Esophagus muscularis mucosa (tissue), 4 donors: ENCODE data around the gene TAGLN2. TPM values are rescaled to one million over a fixed set of nuclear protein-coding genes. Genes with fewer than 3 reads are reported as not detected.

ENCODE experiments used
- DNase-seq: peaks from one replicate; pipeline ENCODE4 v3.0.0-alpha.2; 2017; ENCODE audit errors: extremely low spot score
- H3K27ac ChIP-seq, 4 donors: fragments of 200-600 bp; sonication (generic); replicated peaks in 1 of 4; 1 replicate in 3 of 4; 2 replicates in 1 of 4; pipeline ENCODE4 v1.5.1; 2016 to 2019; ENCODE audit warnings: mild to moderate bottlenecking in 1 of 4
- H3K27me3 ChIP-seq, 4 donors: fragments of 200-600 bp; sonication (generic); one replicate each; pipeline versions ENCODE4 v1.5.1 to v1.6.0; 2016 to 2019
- H3K36me3 ChIP-seq, 4 donors: fragments of 200-600 bp; sonication (generic); one replicate each; pipeline ENCODE4 v1.5.1; 2016 to 2019
- H3K4me1 ChIP-seq, 4 donors: fragments of 200-600 bp; sonication (generic); one replicate each; pipeline ENCODE4 v1.5.1; 2016 to 2019
- H3K4me3 ChIP-seq, 4 donors: fragments of 200-600 bp; sonication (generic); 1 replicate in 2 of 4; 2 replicates in 2 of 4; pipeline ENCODE4 v1.5.1; 2016 to 2019; ENCODE audit warnings: mild to moderate bottlenecking in 4 of 4, moderate library complexity in 1 of 4
- H3K9me3 ChIP-seq, 4 donors: fragments of 200-600 bp; sonication (generic); 1 replicate in 3 of 4; 2 replicates in 1 of 4; pipeline ENCODE4 v1.5.1; 2016 to 2019
- CTCF ChIP-seq, 3 experiments: fragments of 200-600 bp in 2 of 3; fragments of 450-650 bp in 1 of 3; sonication (generic) in 2 of 3; IDR thresholded peaks; one replicate each; pipeline ENCODE4 v1.5.1; 2017 to 2019; ENCODE audit warnings: antibody characterized with exemption in 3 of 3, mild to moderate bottlenecking in 2 of 3, moderate library complexity in 1 of 3
- EP300 ChIP-seq: sonication (generic); formaldehyde crosslinking; IDR thresholded peaks from one replicate; pipeline ENCODE4 v1.6.1; 2017; ENCODE audit warnings: antibody characterized with exemption
- POLR2A ChIP-seq: fragments of 450-650 bp; IDR thresholded peaks from one replicate; pipeline ENCODE4 v1.6.1; 2017; ENCODE audit warnings: antibody characterized with exemption, moderate library complexity, mild to moderate bottlenecking, low read depth
- POLR2AphosphoS5 ChIP-seq, 2 donors: sonication (generic); formaldehyde crosslinking; IDR thresholded peaks; one replicate each; pipeline ENCODE4 v1.6.1; 2017; ENCODE audit warnings: antibody characterized with exemption in 2 of 2
- whole genome bisulfite sequencing: methylation state at CpG from one replicate; pipeline ENCODE4 v1.1.5; 2018; 5-methylcytosine and 5-hydroxymethylcytosine counted together
- intact Hi-C: fragments of 100-400 bp; cut with DNase I; formaldehyde crosslinking; loops from one replicate; pipeline ENCODE4 v1.15.1; 2023
- total RNA-seq, 4 donors: library from RNA; depleted of rRNA; stranded (reverse); fragments of >200 nt; gene quantifications; one replicate each; pipeline versions ENCODE4 v1.1.0 to v1.2.1, GENCODE V29; 2016

TAGLN2 gene
- total RNA-seq, 4 donors from 2014 or later: 125 to 276 (median 228) TPM

GRCh38 chr1:159942632-159943277 lies 17.4 kb upstream of the TAGLN2 start:
- no peaks in the 10 kb centered on the region for H3K9me3 ChIP-seq
- TF ChIP-seq POLR2AphosphoS5 (IDR thresholded peaks at IDR 0.05) (no peak), EP300 (no peak), POLR2A (no peak), CTCF (IDR thresholded peaks at IDR 0.05) (no peak)
- 85% methylated on average over 15 of the region's 15 CpGs for WGBS
- H3K4me1 ChIP-seq: peaks cover 15 to 16% (median 15%) of the 10 kb centered on the region in 4 donors
- H3K27me3 ChIP-seq: peaks cover 0 to 40% (median 0%) of the 10 kb centered on the region in 4 donors
- no peaks in the 10 kb centered on the region for H3K36me3 ChIP-seq
- no peak for DNase-seq
- H3K27ac ChIP-seq: no peak overlapping the region
- intact Hi-C loops: no loop called here
- no peak overlapping the region for H3K4me3 ChIP-seq

GRCh38 chr1:159941591-159942560 lies 16.6 kb upstream of the TAGLN2 start:
- no peak overlapping the region for H3K27ac ChIP-seq
- WGBS: 77% methylated on average over 15 of the region's 15 CpGs
- peaks cover 0 to 47% (median 0%) of the 10 kb centered on the region in 4 donors for H3K27me3 ChIP-seq
- DNase-seq: no peak
- no peaks in the 10 kb centered on the region for H3K36me3 ChIP-seq
- peaks cover 15 to 16% (median 15%) of the 10 kb centered on the region in 4 donors for H3K4me1 ChIP-seq
- no peak for TF ChIP-seq CTCF (IDR thresholded peaks at IDR 0.05)
- no peak for TF ChIP-seq POLR2AphosphoS5 (IDR thresholded peaks at IDR 0.05)
- no peak for TF ChIP-seq POLR2A
- TF ChIP-seq EP300: no peak
- no peaks in the 10 kb centered on the region for H3K9me3 ChIP-seq
- H3K4me3 ChIP-seq: no peak overlapping the region
- intact Hi-C loops: no loop called here

GRCh38 chr1:159941141-159941540 lies 15.8 kb upstream of the TAGLN2 start:
- no peak for TF ChIP-seq POLR2A
- TF ChIP-seq POLR2AphosphoS5 (IDR thresholded peaks at IDR 0.05): no peak
- H3K4me1 ChIP-seq: peaks cover 14 to 21% (median 21%) of the 10 kb centered on the region in 4 donors
- no peaks in the 10 kb centered on the region for H3K9me3 ChIP-seq
- no peaks in the 10 kb centered on the region for H3K36me3 ChIP-seq
- no peak overlapping the region for H3K27ac ChIP-seq
- WGBS: 86% methylated on average over 5 of the region's 5 CpGs
- peaks cover 0 to 51% (median 0%) of the 10 kb centered on the region in 4 donors for H3K27me3 ChIP-seq
- H3K4me3 ChIP-seq: no peak overlapping the region
- no peak for DNase-seq
- intact Hi-C loops: no loop called here

- 88% methylated on average over 10 of the region's 11 CpGs for WGBS
- no peak overlapping the region for H3K4me3 ChIP-seq
- H3K27ac ChIP-seq: no peak overlapping the region
- intact Hi-C loops: no loop called here
- H3K4me1 ChIP-seq: peaks cover 4 to 13% (median 12%) of the 10 kb centered on the region in 4 donors
- DNase-seq: no peak
- no peaks in the 10 kb centered on the region for H3K9me3 ChIP-seq
- peaks cover 0 to 57% (median 0%) of the 10 kb centered on the region in 4 donors for H3K27me3 ChIP-seq
- no peaks in the 10 kb centered on the region for H3K36me3 ChIP-seq
- TF ChIP-seq POLR2A: no peak
- TF ChIP-seq EP300: no peak
- TF ChIP-seq CTCF (IDR thresholded peaks at IDR 0.05): no peak
- no peak for TF ChIP-seq POLR2AphosphoS5 (IDR thresholded peaks at IDR 0.05)
Measured at GRCh38 chr1:159940006-159940620, 14.8 kb upstream of the TAGLN2 start.

- TF ChIP-seq EP300 (no peak), POLR2A (no peak), POLR2AphosphoS5 (IDR thresholded peaks at IDR 0.05) (no peak)
- peaks cover 0 to 8% (median 8%) of the 10 kb centered on the region in 4 donors for H3K4me1 ChIP-seq
- H3K27me3 ChIP-seq: peaks cover 0 to 53% (median 0%) of the 10 kb centered on the region in 4 donors
- H3K9me3 ChIP-seq: no peaks in the 10 kb centered on the region
- DNase-seq: no peak
- WGBS: 93% methylated on average over 3 of the region's 3 CpGs
- H3K36me3 ChIP-seq: no peaks in the 10 kb centered on the region
- no peak overlapping the region for H3K4me3 ChIP-seq
- intact Hi-C loops: no loop called here
- no peak overlapping the region for H3K27ac ChIP-seq
Measured at GRCh38 chr1:159939678-159940002, 14.3 kb upstream of the TAGLN2 start.
